GM19438 (cell line): Measurements from ENCODE around the gene TSPAN19.

Experiments
- ATAC-seq: cut with Tn5 transposase; IDR thresholded peaks from one replicate; pipeline ENCODE4 v1.9.1; 2021; ENCODE audit warnings: low read depth; ENCODE audit not compliant: unreplicated experiment

Gene TSPAN19

GRCh38 chr12:85004204-85004603, 31.9 kb downstream of the TSPAN19 start:
- no peak for ATAC-seq

DNA sequence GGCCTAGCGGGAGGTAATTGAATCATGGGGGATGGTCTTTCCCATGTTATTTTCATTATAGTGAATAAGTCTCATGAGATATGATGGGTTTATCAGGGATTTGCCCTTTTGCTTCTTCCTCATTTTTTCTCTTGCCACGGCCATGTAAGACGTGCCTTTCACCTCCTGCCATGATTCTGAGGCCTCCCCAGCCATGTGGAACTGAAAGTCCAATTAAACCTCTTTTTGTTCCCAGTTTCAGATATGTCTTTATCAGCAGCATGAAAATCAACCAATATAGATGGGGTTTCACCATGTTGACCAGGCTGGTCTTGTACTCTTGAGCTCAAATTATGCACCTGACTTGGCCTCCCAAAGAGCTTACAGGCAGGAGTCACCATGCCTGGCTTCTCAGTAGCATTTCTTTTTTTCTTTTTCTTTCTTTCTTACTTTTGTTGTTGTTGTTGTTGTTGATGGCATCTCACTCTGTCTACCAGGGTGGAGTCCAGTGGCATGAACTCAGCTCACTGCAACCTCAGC, 33.2 kb downstream of the TSPAN19 start:
- ATAC-seq, result no peak

DNA sequence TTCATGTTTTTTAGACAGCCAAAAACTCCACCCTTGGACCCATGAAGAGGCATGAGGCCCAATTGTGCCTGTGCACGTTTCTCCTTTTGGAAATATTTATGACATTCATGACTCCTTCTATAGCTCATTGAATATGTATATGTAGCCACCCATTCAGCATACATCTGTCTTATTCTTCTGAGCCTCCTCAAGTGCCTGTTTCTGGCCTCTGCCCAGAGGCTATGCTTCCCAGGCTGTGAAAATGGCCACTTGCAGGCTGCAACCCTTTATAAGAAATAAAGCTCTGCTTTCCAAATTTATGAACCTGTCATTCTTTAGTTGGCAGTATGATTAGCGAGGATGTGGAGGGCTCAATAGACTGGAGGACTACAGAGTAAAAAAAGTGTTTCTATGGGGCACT, 35.3 kb downstream of the TSPAN19 start:
- ATAC-seq, result no peak

DNA sequence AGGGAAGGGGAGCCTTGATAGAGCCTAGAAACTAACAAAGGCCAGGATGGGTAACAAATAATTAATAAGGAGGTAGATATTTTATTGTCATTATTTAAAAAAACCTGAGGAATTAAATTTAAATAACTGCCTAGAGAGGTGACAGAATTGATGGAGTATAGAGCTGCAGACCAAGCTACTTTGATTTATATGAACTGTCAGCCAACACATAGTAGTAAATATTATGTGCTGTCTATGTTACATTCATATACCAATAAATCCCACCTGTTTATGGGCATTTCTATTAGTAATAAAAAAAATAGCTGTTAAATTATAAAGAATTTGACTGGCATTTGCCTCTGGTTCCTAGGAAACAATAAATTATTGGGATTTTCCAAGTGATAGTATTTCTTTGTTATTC, 37.7 kb downstream of the TSPAN19 start:
- ATAC-seq, result no peak

- ATAC-seq, result no peak
Measured at GRCh38 chr12:84996759-84997158, 39.3 kb downstream of the TSPAN19 start.

DNA sequence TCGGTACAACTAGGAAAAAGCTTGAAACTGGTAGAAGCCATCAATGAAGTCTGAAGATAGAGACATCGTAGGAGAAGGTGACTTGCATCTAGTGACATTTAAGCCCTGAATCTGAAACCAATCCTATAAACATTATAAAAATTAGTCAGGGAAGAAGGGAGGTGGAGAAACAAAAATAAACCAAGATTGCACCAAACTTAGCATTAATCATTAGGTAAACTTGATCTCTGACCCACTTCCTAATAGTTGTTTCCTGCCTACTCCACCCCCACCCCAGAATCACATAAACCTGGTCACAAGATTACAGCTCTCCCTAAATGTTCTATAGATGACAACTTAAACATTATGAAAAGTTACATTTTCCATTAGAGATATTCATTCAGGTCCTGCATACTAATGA, 40.4 kb downstream of the TSPAN19 start:
- ATAC-seq, result no peak

GRCh38 chr12:84994426-84994825, 41.7 kb downstream of the TSPAN19 start:
- no peak for ATAC-seq

DNA sequence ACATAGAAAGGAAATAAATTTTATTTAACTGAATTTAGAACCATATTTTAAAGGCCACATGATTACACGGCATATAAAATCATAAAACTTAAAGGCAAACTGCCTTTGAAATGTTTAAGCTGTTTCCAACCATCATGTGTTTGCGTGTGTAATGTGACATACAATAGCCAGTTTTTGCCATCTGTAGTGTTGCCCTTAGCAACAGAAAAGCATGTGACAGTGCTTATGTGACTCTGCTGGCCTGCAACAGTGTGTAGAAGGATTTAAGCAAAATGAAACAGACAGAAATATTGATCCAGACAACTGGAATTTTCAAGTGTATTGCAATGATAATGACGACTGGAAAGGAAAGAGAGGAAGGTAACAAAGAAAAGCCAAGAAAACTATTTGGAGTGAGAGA, 49.5 kb downstream of the TSPAN19 start:
- no peak for ATAC-seq

- no peak for ATAC-seq
Measured at GRCh38 chr12:84986117-84986516, 50.0 kb downstream of the TSPAN19 start.

DNA sequence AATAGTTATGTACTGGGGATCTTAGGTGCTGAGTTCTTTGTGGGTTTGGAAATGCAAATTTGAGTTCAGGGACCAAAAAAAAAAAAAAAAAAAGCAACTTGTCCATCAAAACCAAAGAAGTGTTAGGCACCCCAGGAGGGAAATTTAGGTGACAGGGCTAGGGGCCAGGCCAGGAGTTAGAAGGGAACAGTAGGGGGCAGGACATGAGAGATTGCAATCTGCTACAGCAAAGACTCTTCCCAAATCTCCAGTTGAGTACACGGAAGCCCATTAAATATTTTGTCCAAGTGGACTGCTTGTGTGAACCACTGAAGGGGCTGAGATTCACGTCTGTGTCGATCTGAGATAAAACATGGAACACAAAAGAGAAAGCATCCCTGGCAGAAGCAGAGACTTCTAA, 52.8 kb downstream of the TSPAN19 start:
- ATAC-seq, result no peak

- no peak for ATAC-seq
Measured at GRCh38 chr12:84982888-84983287, 53.2 kb downstream of the TSPAN19 start.

DNA sequence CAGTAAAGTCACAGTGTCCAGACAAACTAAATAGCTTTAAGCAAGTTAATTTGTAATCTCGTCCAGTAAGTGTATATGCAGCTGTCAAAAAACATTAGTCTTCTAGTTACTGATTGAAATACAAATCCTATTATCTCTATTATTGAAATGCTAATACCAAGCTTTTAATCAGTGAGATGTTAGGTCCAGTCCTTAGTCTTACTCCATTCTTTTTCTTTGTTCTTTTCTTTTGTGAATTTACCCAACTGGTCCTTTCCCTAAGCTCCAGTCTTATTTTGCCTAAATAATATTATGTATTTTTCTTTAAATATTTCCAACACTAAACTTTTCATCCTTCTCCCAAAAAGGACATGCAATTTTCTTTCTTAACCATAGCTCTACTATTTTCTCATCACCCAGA, 57.2 kb downstream of the TSPAN19 start:
- no peak for ATAC-seq

DNA sequence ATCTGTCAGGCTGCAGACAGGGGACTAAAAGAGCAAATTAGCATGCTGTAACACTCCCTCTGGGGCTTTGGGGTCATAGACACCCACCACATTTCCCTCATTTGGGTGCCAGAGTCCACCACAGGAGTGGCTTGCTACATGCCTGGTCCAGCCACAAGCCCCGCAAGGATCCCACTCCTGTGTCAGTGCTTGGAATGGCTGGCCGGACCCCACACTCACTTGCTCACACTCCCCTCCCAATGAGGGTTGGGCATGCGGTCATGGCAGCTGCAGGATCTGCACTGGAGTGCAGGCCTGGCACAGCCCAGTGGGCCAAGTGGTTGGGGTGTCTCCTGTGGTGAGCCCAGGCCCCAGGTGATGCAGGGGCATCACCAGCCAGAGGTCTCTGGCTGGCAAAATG, 59.9 kb downstream of the TSPAN19 start:
- no peak for ATAC-seq

- no peak for ATAC-seq
Measured at GRCh38 chr12:84974155-84974815, 61.8 kb downstream of the TSPAN19 start.

DNA sequence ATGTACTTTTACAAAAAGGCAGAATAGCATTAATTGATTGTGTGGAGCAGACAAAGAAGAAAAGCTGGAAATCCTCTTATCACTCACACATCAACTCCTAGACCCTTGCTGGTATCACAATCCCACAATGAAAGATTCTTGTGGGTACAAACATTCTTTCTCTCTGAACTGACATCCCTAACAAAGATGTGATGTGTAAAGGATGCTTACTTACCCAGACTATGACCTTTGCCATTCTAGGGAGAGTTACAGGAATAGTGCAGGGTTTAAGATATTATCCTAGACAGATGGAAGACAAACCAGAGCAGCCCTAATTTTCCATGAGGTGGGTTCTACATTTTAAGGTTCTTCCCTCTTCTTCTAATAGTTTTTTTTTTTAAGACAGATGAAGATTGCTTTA, 63.1 kb downstream of the TSPAN19 start:
- ATAC-seq, result no peak

- ATAC-seq, result no peak
Measured at GRCh38 chr12:84969226-84969625, 66.9 kb downstream of the TSPAN19 start.
